ENCODE results near the gene TMEM135. TPM values are rescaled to one million over a fixed set of nuclear protein-coding genes. Genes with fewer than 3 reads are reported as not detected.
A peak's percentile ranks its signal among the peaks of the same experiment; 100 is the strongest.
"Not testable (repeated sequence)": the region's sequence is repeated elsewhere in the genome, so short reads cannot be mapped to it uniquely, and the experiment has no call there.

TMEM135 gene
- total RNA-seq, 2 experiments from 2014 or later: 16.7 to 27.5 TPM

DNA sequence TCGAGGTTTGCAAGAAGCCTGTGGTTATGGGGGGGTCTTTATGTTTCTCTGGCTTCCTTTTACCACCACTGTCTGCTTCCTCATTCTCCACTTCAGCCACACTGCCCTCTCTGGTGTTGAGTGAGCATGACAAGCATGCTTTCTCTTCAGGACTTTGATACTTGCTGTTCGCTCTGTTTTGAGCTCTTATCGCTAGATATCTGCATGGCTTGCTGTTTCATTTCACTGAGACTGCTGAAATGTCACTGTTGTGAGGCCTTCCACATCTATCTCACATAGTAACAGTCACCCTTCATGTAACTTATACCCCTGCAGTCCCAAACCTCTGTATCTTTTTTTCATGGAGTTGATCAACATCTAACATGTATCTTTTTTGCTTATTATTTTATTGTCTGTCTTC is 59.8 kb downstream of the TMEM135 start:
- DNase-seq: peak; percentile 46
- peaks cover 23% of the 10 kb centered on the region for H3K36me3 Mint-ChIP-seq
- H3K4me3 Mint-ChIP-seq: no peak overlapping the region
- CTCF ChIA-PET: interaction anchor here (0.5 to 1.7 kb wide), 14 partner anchors 9 to 339 kb away, joined by 3 to 9 read pairs (median 6); no protein-coding TSS in a partner anchor
- H3K9me3 Mint-ChIP-seq: peaks cover 8% of the 10 kb centered on the region
- intact Hi-C loops (cut with micrococcal nuclease): no loop called here
- H3K27ac Mint-ChIP-seq: no peak overlapping the region
- peaks cover 7% of the 10 kb centered on the region for H3K4me1 Mint-ChIP-seq (ENCODE audit: low read depth)
- POLR2A ChIA-PET: no interaction called here
- no peaks in the 10 kb centered on the region for H3K27me3 Mint-ChIP-seq

GRCh38 chr11:87101956-87102580 is 64.3 kb downstream of the TMEM135 start:
- DNase-seq: no peak
- CTCF ChIA-PET: no interaction called here
- intact Hi-C loops (cut with micrococcal nuclease): no loop called here
- no peak overlapping the region for H3K4me3 Mint-ChIP-seq
- H3K27ac Mint-ChIP-seq: no peak overlapping the region
- POLR2A ChIA-PET: no interaction called here
- no peaks in the 10 kb centered on the region for H3K27me3 Mint-ChIP-seq
- H3K9me3 Mint-ChIP-seq: peaks cover 3% of the 10 kb centered on the region
- H3K4me1 Mint-ChIP-seq (ENCODE audit: low read depth): peaks cover 7% of the 10 kb centered on the region
- H3K36me3 Mint-ChIP-seq: peaks cover 15% of the 10 kb centered on the region

- intact Hi-C loops (cut with micrococcal nuclease); CTCF ChIA-PET; DNase-seq; H3K4me1 Mint-ChIP-seq (ENCODE audit: low read depth); H3K27ac Mint-ChIP-seq; H3K27me3 Mint-ChIP-seq; POLR2A ChIA-PET; H3K4me3 Mint-ChIP-seq; H3K9me3 Mint-ChIP-seq: not testable (repeated sequence)
- H3K36me3 Mint-ChIP-seq: peaks cover 15% of the 10 kb centered on the region
Observed at GRCh38 chr11:87105826-87106225, 68.1 kb downstream of the TMEM135 start.

DNA sequence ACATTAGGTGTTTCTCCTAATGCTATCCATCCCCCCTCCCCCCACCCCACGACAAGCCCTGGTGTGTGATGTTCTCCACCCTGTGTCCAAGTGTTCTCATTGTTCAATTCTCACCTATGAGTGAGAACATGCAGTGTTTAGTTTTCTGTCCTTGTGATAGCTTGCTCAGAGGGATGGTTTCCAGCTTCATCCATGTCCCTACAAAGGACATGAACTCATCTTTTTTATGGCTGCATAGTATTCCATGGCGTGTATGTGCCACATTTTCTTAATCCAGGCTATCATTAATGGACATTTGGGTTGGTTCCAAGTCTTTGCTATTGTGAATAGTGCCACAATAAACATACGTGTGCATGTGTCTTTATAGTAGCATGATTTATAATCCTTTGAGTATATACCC is 69.6 kb downstream of the TMEM135 start:
- intact Hi-C loops (cut with micrococcal nuclease); H3K4me3 Mint-ChIP-seq; CTCF ChIA-PET; H3K27ac Mint-ChIP-seq; H3K9me3 Mint-ChIP-seq; DNase-seq; POLR2A ChIA-PET; H3K27me3 Mint-ChIP-seq; H3K4me1 Mint-ChIP-seq (ENCODE audit: low read depth): not testable (repeated sequence)
- peaks cover 17% of the 10 kb centered on the region for H3K36me3 Mint-ChIP-seq

DNA sequence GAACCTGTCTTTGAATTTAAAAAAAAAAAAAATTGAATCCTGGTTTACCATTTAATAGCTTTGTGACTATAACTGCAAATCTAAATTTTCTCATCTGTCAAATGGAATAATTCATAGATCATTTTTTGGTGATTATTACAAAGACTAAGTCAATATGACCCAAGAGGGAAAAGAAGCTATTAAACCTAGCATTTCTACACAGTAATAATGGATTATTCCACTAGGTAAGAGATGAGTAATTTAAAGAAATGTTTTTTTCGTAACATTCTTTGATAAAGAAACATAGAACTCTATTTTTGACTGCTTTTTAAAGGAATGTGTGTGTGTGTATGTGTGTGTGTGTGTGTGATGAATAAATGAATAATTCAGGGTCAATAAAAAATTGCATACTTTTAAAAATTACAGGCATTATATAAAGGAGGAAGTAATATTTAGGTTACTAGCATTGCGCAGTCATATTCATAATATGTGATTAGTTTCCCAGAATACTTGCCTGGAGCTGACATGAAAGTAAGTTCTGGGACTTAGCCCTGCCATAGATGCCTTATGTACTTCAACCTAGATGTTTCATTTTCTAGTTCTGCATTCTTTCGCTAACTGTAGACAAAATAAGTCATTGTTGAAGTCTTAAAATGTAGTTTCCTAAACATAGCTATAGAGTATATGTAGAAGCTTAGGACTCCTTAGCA is 72.9 kb downstream of the TMEM135 start:
- no peak overlapping the region for H3K27ac Mint-ChIP-seq
- no peaks in the 10 kb centered on the region for H3K27me3 Mint-ChIP-seq
- H3K4me1 Mint-ChIP-seq (ENCODE audit: low read depth): peaks cover 3% of the 10 kb centered on the region
- POLR2A ChIA-PET: no interaction called here
- DNase-seq: no peak
- intact Hi-C loops (cut with micrococcal nuclease): no loop called here
- H3K4me3 Mint-ChIP-seq: no peak overlapping the region
- H3K36me3 Mint-ChIP-seq: peaks cover 13% of the 10 kb centered on the region
- peaks cover 3% of the 10 kb centered on the region for H3K9me3 Mint-ChIP-seq
- CTCF ChIA-PET: interaction anchor here (0.7 to 1.8 kb wide), 3 partner anchors 13 to 181 kb away, joined by 3 to 6 read pairs (median 6); no protein-coding TSS in a partner anchor

- intact Hi-C loops (cut with micrococcal nuclease): no loop called here
- POLR2A ChIA-PET: interaction anchor here (0.6 kb wide), 1 partner anchor 198 kb away, joined by 3 read pairs; no protein-coding TSS in a partner anchor
- CTCF ChIA-PET: interaction anchor here (1.9 kb wide), 1 partner anchor 16 kb away, joined by 9 read pairs; no protein-coding TSS in a partner anchor
Observed at GRCh38 chr11:87114093-87114492, 76.4 kb downstream of the TMEM135 start.

GRCh38 chr11:87116185-87116584 is 78.5 kb downstream of the TMEM135 start:
- POLR2A ChIA-PET: no interaction called here
- intact Hi-C loops (cut with micrococcal nuclease): no loop called here
- H3K4me3 Mint-ChIP-seq: no peak overlapping the region
- H3K9me3 Mint-ChIP-seq: no peaks in the 10 kb centered on the region
- no peaks in the 10 kb centered on the region for H3K36me3 Mint-ChIP-seq
- CTCF ChIA-PET: no interaction called here
- H3K27me3 Mint-ChIP-seq: no peaks in the 10 kb centered on the region
- H3K27ac Mint-ChIP-seq: no peak overlapping the region
- no peak for DNase-seq
- H3K4me1 Mint-ChIP-seq (ENCODE audit: low read depth): no peaks in the 10 kb centered on the region

More at GRCh38 chr11:87114093-87114492, 76.4 kb downstream of the TMEM135 start:
- Mint-ChIP-seq H3K9me3 (no peaks in the 10 kb centered on the region), H3K4me1 (ENCODE audit: low read depth) (peaks cover 3% of the 10 kb centered on the region), H3K4me3 (no peak overlapping the region), H3K27me3 (no peaks in the 10 kb centered on the region), H3K36me3 (peaks cover 1% of the 10 kb centered on the region), H3K27ac (no peak overlapping the region)
- no peak for DNase-seq

DNA sequence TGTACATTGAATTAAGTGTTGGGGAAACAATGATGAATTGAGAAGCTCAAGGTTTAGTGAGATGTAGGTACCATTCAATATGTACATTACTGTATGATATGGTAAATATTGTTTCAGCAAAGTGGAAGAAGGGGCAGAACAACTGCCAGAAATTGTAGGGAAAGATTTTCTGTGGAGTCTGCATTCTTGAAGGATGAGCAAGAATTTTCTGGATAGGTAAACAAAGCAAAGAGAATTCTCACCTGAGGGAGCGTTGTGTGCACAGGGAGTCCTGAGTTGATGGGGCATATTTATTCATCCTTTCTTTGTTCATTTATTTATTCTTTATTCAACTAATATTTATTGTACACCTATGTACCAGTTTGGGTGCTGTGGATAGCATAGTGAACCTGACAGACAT is 83.2 kb downstream of the TMEM135 start:
- intact Hi-C loops (cut with micrococcal nuclease): no loop called here
- ChIA-PET CTCF (no interaction called here), POLR2A (no interaction called here)
- H3K9me3 Mint-ChIP-seq: no peaks in the 10 kb centered on the region
- no peaks in the 10 kb centered on the region for H3K27me3 Mint-ChIP-seq
- DNase-seq: no peak
- H3K27ac Mint-ChIP-seq: no peak overlapping the region
- H3K4me1 Mint-ChIP-seq (ENCODE audit: low read depth): no peaks in the 10 kb centered on the region
- no peak overlapping the region for H3K4me3 Mint-ChIP-seq
- H3K36me3 Mint-ChIP-seq: no peaks in the 10 kb centered on the region

- no peaks in the 10 kb centered on the region for H3K4me1 Mint-ChIP-seq (ENCODE audit: low read depth)
- CTCF ChIA-PET: no interaction called here
- POLR2A ChIA-PET: no interaction called here
- H3K27ac Mint-ChIP-seq: no peak overlapping the region
- no peak for DNase-seq
- H3K36me3 Mint-ChIP-seq: no peaks in the 10 kb centered on the region
- no peaks in the 10 kb centered on the region for H3K9me3 Mint-ChIP-seq
- H3K27me3 Mint-ChIP-seq: no peaks in the 10 kb centered on the region
- intact Hi-C loops (cut with micrococcal nuclease): no loop called here
- H3K4me3 Mint-ChIP-seq: no peak overlapping the region
Observed at GRCh38 chr11:87122852-87123251, 85.1 kb downstream of the TMEM135 start.

- Mint-ChIP-seq H3K4me1 (ENCODE audit: low read depth) (no peaks in the 10 kb centered on the region), H3K27me3 (no peaks in the 10 kb centered on the region), H3K36me3 (no peaks in the 10 kb centered on the region), H3K9me3 (no peaks in the 10 kb centered on the region), H3K4me3 (no peak overlapping the region), H3K27ac (no peak overlapping the region)
- ChIA-PET POLR2A (no interaction called here), CTCF (no interaction called here)
- no peak for DNase-seq
- intact Hi-C loops (cut with micrococcal nuclease): no loop called here
Observed at GRCh38 chr11:87125257-87125656, 87.5 kb downstream of the TMEM135 start.

GRCh38 chr11:87127101-87127500 is 89.4 kb downstream of the TMEM135 start:
- H3K27ac Mint-ChIP-seq: no peak overlapping the region
- ChIA-PET POLR2A (no interaction called here), CTCF (no interaction called here)
- H3K27me3 Mint-ChIP-seq: no peaks in the 10 kb centered on the region
- no peaks in the 10 kb centered on the region for H3K9me3 Mint-ChIP-seq
- no peaks in the 10 kb centered on the region for H3K36me3 Mint-ChIP-seq
- H3K4me1 Mint-ChIP-seq (ENCODE audit: low read depth): no peaks in the 10 kb centered on the region
- H3K4me3 Mint-ChIP-seq: no peak overlapping the region
- DNase-seq: no peak
- intact Hi-C loops (cut with micrococcal nuclease): no loop called here

DNA sequence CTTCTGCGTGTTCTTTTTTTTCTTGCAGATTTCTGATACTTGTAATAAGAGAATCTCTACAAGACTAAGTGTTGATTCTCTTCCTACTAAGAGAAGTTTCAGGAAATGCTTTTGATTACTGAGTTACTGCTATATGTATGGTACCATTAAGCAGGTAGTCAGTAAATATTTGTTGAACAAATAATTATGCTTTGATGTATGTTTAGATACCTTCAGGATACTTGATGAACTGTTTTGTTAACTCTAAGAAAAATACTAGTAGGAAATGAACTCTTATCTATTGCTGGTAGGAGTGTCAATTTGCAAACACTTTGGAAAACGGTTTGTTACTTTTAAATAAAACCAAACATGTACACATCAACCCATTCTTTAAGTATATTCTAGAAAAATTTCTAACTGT is 90.6 kb downstream of the TMEM135 start:
- no peak overlapping the region for H3K27ac Mint-ChIP-seq
- ChIA-PET CTCF (no interaction called here), POLR2A (no interaction called here)
- no peak overlapping the region for H3K4me3 Mint-ChIP-seq
- H3K36me3 Mint-ChIP-seq: no peaks in the 10 kb centered on the region
- intact Hi-C loops (cut with micrococcal nuclease): no loop called here
- H3K9me3 Mint-ChIP-seq: no peaks in the 10 kb centered on the region
- DNase-seq: no peak
- no peaks in the 10 kb centered on the region for H3K27me3 Mint-ChIP-seq
- H3K4me1 Mint-ChIP-seq (ENCODE audit: low read depth): no peaks in the 10 kb centered on the region

DNA sequence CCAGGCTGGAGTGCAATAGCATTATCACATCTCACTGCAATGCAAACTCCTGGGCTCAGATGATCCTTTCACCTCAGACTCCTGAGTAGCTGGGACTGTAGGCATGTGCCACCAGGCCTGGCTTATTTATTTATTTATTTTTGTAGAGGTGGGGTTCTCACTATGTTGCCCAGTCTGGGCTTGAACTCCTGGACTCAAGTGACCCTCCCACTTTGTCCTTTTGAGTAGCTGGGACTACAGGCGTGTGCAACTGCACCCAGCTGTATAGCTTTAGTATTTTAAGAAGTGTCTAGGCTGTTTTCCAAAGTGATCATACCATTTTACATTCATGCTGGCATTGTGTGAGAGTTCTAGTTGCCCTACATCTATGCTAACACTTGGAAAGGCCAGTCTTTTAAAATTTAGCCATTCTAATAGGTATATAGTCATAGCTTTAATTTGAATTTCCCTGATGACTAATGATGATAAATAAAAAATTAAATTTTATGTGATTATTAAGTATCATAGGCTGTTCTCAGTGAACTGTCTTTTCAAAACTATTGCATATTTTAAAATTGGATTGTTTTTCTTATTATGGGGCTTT is 96.9 kb downstream of the TMEM135 start:
- H3K27ac Mint-ChIP-seq: no peak overlapping the region
- no peak for DNase-seq
- ChIA-PET CTCF (no interaction called here), POLR2A (no interaction called here)
- peaks cover 15% of the 10 kb centered on the region for H3K36me3 Mint-ChIP-seq
- H3K27me3 Mint-ChIP-seq: no peaks in the 10 kb centered on the region
- H3K4me3 Mint-ChIP-seq: no peak overlapping the region
- no peaks in the 10 kb centered on the region for H3K4me1 Mint-ChIP-seq (ENCODE audit: low read depth)
- peaks cover 5% of the 10 kb centered on the region for H3K9me3 Mint-ChIP-seq
- intact Hi-C loops (cut with micrococcal nuclease): no loop called here
